ENCODE measurements around the gene ADGRV1.

DNA sequence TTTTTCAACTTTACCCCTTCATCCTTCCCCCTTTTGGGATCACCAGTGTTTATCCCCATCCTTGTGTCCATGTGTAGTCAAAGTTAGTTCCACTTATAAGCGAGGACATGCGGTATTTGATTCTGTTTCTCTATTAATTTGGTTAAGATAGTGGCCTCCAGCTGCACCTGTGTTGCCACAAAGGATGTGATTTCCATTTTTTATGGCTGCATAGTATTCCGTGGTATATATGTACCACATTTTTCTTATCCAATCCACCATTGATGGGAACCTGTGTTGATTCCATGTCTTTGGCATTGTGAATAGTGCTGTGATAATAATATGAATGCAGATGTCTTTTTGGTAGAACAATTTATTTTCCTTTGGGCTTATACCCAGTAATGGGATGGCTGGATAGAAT, 572.2 kb downstream of the ADGRV1 start:
- no peak for TF ChIP-seq POLR2A (IDR thresholded peaks at IDR 0.05)
- TF ChIP-seq, protein P1, sequence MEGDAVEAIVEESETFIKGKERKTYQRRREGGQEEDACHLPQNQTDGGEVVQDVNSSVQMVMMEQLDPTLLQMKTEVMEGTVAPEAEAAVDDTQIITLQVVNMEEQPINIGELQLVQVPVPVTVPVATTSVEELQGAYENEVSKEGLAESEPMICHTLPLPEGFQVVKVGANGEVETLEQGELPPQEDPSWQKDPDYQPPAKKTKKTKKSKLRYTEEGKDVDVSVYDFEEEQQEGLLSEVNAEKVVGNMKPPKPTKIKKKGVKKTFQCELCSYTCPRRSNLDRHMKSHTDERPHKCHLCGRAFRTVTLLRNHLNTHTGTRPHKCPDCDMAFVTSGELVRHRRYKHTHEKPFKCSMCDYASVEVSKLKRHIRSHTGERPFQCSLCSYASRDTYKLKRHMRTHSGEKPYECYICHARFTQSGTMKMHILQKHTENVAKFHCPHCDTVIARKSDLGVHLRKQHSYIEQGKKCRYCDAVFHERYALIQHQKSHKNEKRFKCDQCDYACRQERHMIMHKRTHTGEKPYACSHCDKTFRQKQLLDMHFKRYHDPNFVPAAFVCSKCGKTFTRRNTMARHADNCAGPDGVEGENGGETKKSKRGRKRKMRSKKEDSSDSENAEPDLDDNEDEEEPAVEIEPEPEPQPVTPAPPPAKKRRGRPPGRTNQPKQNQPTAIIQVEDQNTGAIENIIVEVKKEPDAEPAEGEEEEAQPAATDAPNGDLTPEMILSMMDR (IDR thresholded peaks at IDR 0.05): no peak

Measured in prostate gland (tissue), 2 donors.